GM21381 (cell line): ENCODE measurements around the gene APOLD1.
"Not testable (repeated sequence)": the region's sequence is repeated elsewhere in the genome, so short reads cannot be mapped to it uniquely, and the experiment has no call there.

Source experiments
- ATAC-seq: cut with Tn5 transposase; IDR thresholded peaks from one replicate; pipeline ENCODE4 v1.9.1; 2021; ENCODE audit warnings: mild to moderate bottlenecking, moderate library complexity; ENCODE audit not compliant: unreplicated experiment

APOLD1 gene

DNA sequence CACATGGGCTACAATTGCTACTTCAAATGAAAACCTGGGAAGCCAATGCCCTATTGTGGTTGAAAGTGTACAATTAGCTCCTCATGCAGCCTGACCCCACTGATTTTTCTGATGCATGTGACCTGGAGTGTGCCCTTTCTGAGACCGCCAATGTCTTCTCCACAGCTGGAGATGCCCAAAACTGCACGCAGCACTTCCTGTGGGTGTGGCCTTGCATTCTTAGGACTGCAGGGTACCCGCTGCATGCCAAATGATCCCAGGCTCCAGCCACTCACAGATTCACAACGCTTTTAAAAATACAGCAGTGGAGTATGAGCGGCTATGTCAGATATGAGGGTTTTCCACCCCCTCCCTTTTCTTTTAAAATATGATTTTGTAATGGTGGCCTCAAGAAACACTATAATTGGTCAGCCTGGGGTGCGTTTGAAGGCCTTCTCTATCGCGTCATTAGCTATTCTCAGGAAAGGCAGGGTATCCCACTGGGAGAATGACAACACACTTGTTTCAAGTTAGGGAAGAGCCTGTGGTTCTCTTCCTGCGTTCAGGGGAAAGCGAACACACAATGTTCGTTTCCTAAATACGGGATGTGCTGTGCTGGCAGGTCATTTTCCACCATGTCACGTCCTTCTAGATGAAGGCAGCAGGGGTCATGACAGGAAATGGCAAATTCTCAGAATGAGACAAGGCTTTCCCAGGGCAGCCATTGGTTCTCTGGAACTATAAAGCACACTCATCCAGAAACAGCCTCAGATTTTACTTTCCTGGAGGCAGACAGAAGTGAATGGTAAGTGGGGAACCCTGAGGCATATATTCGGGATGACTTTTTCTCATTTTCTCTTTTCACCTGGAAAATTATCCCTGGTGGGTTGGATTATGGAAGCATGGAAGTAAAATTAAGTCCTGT lies at the start of gene APOLD1:
APOLD1 (plus strand) TSS at position 749 of the 904 bp plus-strand sequence; CDS start at position 782, 33 bp downstream.
- ATAC-seq = no peak

DNA sequence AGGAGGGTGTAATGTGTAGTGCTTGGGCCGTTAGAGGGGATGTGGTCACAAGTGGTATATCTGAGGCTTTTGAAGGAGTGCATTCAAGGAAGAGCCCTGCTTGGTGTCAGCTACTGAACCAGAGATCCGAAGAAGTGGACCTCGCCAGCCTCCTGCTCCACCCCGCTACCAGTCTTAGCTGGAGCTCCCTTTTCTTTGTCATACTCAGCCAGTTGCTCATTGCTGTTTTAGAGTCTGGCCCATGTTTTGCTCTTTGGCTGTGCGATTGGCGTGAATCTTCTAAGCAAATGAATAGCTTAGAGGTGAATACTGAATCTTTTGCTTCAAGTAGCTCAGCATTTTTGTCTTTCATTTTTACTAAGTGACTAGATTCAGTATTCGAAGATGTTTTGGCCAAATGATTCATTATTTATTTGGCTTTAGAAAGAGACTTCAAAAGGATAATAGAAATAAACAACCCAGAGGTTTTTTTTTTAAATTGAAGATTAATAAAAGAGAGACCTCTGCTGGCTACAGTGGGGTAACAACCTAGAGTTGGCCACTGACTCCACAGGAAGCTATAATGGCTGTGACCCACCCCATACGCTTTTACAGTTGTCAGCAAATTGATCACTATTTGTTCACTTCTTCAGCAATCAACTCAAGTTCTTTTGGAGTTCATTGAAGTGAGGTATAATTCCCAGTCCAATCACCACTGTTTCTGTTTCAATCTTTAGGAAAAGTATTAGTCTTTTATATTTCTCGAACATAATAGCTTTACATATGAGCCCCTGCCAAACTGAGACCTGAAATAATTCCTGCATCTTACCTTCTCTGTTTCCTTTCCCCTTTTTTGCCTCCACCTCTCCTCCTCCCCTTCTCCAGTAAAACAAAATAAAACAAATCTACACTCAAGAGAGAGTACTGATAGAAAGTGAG lies 48.4 kb upstream of the APOLD1 start:
- ATAC-seq = peak; percentile 79

DNA sequence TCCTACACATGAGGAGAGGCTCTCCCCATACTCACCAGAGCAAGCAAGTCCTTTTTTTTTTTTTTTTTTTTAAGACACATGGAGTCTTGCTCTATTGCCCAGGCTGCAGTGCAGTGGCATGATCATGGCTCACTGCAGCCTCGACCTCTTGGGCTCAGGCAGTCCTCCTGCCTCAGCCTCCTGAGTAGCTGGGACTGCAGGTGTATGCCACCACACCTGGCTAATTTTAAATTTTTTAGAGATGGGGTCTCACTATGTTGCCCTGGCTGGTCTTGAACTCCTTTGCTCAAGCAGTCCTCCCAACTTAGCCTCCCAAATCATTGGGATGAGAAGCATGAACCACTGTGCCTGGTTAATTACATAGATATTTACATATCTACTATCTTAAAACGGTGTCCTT lies 47.3 kb upstream of the APOLD1 start:
- not testable (repeated sequence) for ATAC-seq

- no peak for ATAC-seq
These were observed 43.8 kb upstream of the APOLD1 start for GRCh38 chr12:12741660-12742059.

DNA sequence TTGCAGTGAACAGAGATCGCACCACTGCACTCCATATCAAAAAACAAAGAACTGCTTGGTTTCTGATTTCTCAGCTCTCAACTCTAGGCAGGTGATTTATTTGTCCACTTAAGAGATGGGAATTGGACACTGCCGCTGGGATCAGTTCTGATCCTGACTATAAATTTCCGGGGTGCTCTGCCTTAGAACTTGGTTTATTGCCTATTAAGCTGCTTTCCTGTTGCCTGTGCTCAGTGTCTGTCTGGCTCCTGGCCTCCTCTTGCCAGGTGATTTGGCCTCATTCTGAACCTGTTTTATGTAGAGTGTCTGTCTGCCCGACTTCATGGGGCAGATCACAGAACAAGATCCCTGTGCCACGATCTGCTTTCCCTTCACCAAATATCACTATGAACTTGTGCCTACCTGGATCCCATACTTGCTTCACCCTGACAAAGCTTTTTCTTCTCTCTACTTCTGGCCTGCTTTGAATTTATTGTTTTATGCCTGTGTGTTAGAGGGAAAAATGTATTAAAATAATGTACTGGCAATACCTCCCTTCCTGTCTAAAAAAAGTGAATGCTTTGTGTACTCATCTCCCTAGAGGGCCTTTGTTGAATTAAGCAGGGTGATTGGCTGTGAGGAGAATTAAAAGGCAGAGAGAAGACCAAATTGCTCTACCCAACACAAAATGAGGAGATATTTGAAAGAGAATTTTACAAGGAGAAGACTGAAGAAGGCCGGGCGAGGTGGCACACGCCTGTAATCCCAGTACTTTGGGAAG lies 40.7 kb upstream of the APOLD1 start:
- ATAC-seq = no peak

- ATAC-seq = no peak
These were observed 39.8 kb upstream of the APOLD1 start for GRCh38 chr12:12745576-12746211.

DNA sequence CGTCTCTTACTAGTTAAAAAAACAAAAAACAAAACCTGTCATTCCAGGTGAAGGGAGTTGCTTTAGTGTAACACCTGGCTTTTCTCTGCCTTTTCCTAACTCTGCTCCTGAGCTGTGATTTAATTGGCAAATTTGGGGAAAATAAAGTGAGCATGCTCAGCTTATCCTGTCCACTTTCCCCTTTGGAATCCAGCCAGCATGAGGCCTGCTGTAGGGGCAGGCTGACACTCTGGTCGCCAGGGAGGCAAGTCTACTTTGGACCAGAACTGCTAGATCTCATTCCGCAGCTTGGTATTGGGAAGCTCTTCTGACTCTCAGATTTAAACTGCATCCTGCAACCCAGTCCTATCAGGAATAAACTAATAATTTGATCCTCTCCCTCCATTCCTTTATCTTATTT lies 38.2 kb upstream of the APOLD1 start:
- ATAC-seq = no peak

- ATAC-seq = no peak
These were observed 37.4 kb upstream of the APOLD1 start for GRCh38 chr12:12748044-12748443.

DNA sequence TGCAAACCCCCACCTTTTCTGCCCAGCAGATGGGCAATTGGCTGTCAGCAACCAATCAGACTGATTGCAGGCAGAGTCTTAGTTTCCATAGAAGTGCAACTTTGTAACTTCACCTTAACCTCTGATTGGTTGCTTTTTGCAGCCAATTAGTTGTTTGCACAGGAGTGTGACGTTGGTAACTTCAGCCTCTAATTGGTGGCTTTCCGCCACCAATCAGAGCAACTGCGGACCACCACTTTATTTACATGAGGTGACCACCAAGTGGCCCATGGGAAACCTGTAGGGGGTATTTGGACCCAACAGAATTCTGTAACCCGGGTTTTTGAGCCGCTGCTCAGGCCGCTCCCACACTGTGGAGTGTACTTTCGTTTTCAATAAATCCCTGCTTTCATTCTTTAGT lies 36.0 kb upstream of the APOLD1 start:
- ATAC-seq = no peak

DNA sequence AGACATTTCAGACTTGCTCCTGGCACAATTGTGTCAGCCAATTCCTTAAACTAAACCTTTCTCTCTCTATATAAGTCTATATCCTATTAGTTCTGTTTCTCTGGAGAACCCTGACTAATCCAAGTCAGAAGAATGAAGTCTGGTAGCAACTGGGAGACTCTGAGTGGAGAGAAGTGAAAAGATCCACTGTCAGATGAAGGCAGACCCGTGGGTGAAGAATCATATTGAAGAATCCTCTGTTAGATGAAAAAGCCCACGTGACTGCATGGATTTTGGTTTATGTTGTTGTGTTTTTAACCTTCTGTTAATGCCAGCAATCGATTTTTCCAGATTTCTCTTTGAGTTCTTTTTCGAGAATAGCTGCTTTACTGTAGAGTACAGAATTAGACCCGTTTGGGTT lies 29.5 kb upstream of the APOLD1 start:
- ATAC-seq = no peak

DNA sequence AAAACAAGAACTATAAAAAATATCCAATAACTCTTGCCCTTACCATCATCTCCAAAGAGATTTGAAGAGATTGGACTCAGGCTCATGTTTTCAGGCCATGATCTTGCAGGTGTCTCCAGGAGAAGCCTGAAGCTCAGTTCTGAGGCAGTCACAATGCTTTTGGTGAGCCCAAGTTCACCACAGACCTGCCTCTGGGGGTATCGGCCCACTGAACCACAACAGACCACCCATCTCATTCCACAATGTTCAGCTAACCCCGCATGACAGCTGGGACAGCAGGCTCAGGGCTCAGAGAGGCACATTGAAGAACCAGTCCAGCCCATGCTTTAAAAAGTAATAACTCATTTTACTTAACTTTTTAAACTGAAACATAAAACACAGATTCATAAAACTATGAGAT lies 28.3 kb upstream of the APOLD1 start:
- no peak for ATAC-seq

DNA sequence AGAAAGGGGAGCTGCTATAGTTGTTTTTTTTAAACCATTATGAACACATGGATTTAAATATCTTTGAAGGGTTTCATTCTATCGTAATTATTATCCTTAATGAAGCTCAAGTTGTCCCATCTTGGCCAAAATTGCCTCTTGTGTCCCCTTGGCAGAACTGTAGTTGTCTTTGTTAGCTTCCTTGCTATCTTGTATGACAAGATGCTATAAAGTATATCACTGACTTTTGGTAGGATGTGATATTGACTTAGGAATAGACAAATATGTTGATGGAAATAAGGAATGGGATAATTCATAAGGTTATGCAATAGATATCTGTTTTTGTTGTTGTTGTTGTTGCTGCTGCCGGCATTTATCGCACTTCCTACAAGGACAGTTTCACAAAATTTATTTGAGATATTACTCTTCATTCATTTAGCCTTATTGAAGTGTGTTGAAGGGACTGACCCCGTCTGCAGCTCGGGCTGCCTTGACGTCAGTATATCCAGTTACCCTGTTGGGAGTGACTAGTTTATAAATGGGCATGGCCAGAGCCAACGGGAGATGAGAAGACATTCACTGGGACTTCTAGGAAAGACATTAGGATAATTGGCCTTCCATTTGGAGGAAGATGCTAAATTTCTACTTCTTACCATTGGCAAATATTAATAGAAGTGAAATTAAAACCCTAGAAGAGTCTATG lies 26.1 kb upstream of the APOLD1 start:
- ATAC-seq = no peak

DNA sequence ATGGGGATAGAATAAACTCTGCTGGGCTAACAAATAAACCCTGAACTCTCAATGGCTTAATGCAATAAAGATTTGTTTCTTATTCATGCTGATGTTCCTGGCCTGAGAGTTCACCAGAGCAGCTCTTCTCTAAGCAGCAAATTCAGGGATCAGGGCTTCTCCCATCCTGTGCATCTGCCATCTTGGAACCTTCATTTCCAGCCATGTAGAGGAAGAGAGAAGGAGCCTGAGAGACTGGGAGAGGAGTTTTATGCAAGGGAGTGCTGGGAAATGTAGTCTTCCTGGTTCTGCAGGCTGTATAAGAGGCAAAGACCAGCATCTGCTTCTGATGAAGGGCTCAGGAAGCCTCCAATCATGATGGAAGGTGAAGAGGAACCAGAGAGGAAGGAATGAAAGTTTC lies 20.6 kb upstream of the APOLD1 start:
- ATAC-seq = no peak

DNA sequence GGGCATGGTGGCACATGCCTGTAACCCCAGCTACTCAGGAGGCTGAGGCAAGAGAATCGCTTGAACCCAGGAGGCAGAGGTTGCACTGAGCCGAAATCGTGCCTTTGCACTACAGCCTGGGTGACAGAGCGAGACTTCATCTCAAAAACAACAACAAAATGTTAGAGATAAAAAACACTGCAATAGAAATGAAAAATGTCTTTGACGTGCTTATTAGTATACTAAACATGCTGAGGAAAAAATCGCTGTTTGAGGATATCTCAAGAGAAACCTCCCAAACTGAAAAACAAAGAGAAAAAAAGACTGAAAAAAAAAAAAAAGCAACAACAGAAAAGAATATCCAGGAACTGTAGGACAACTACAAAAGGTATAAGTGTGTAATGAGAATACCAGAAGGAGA lies 15.2 kb upstream of the APOLD1 start:
- no peak for ATAC-seq

- ATAC-seq = no peak
These were observed 10.7 kb upstream of the APOLD1 start for GRCh38 chr12:12774791-12775190.

DNA sequence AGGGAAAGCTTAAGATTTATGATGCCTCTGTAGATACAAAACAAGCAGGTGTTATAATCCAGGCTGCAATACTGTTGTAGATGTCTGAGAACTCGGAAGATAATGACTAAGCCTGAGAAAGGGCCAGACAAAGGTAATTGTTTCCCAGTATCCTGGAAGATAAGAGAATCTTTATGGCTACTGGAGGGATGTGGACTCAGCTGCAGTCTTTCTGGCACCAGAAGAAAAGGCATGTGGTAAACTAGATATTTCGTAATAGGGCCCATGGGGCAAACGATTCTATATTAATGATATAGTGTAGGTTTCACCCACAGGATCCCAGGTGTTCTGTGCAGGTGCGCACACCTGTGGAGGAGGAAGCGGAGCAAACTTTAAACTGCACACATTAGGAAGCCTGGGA lies 9.2 kb upstream of the APOLD1 start:
- no peak for ATAC-seq

DNA sequence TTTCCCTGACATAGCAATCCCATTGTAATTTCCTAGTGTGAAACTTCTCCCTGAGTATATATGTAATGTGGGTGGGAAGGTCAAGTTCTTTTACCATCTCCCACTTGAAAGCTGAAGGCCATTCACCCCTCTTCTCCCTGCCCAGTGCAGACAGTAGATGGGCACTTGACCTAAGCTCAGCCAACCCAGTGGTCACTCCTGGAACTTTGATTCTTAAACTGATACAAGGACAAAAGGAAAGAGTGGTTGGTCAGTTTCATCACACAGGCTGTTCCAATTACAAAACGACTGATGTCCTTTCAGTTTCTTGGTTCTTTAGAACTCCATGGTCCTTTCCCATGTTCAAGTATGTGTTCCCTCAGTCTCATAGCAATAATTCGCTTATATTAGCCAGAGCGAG lies 8.4 kb upstream of the APOLD1 start:
- no peak for ATAC-seq

GRCh38 chr12:12779007-12779406 lies 6.5 kb upstream of the APOLD1 start:
- no peak for ATAC-seq

- ATAC-seq = no peak
These were observed 5.9 kb upstream of the APOLD1 start for GRCh38 chr12:12779529-12779928.

DNA sequence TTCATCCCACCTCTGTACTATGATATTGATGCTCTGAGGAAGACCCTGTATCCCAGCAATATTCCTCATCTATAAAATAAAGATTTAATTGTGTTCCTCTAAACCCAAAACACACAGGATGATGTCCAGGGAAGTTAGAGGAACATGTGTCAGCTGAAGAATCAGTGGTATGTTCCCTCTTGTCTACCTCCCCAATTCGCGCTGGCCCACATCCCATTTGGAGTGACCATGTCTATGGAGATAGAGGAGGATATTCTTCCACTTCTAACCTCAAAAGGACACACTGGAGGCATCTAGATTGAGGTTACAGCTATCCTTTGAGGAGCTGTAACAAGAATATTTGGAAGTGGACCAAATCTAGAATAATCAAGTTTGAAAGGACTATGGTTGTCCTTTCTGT lies 1.3 kb upstream of the APOLD1 start:
- no peak for ATAC-seq
